Stimulated activated naive CD8-positive, alpha-beta T cell treated with anti-CD3 and anti-CD28 coated beads, Interleukin-15, Interleukin-2, amounts not matched to agents 100 U/mL and 50 U/mL, for 24 hours (primary cell): ENCODE data around the gene ELL.
"Not testable (repeated sequence)": the region's sequence is repeated elsewhere in the genome, so short reads cannot be mapped to it uniquely, and the experiment has no call there.

Experiments
- ATAC-seq: fragments of 150-1000 bp; cut with Tn5 transposase; one replicate; pipeline ENCODE4 v1.10.0; 2021
- DNase-seq: peaks from one replicate; pipeline ENCODE4 v3.0.0; 2021

ELL gene

GRCh38 chr19:18531485-18531884 is 9.6 kb upstream of the ELL start:
- DNase-seq, result no peak

GRCh38 chr19:18529782-18530181 is 7.9 kb upstream of the ELL start:
- no peak for ATAC-seq
- no peak for DNase-seq

More at GRCh38 chr19:18531485-18531884, 9.6 kb upstream of the ELL start:
- no peak for ATAC-seq

GRCh38 chr19:18526316-18526715 is 4.4 kb upstream of the ELL start:
- no peak for ATAC-seq
- DNase-seq, result no peak

GRCh38 chr19:18523841-18524240 is 2.0 kb upstream of the ELL start:
- DNase-seq, result no peak
- no peak for ATAC-seq

- ATAC-seq, DNase-seq: not testable (repeated sequence)
Observed at GRCh38 chr19:18522862-18523440, 1.1 kb upstream of the ELL start.

- ATAC-seq, result peak; percentile 95
- peak; percentile 100 for DNase-seq
Observed at GRCh38 chr19:18522124-18522861, 423 bp upstream of the ELL start.

GRCh38 chr19:18520848-18521691 is 800 bp downstream of the ELL start:
- DNase-seq (peak; percentile 39), ATAC-seq (no peak)

- ATAC-seq, result no peak
- peak; percentile 72 for DNase-seq
Observed at GRCh38 chr19:18519962-18520847, 1.7 kb downstream of the ELL start.

- DNase-seq, result no peak
- no peak for ATAC-seq
Observed at GRCh38 chr19:18518639-18519038, 3.2 kb downstream of the ELL start.

- no peak for DNase-seq
- ATAC-seq, result no peak
Observed at GRCh38 chr19:18517606-18518005, 4.3 kb downstream of the ELL start.

- no peak for ATAC-seq
- DNase-seq, result no peak
Observed at GRCh38 chr19:18515959-18516358, 5.9 kb downstream of the ELL start.

- DNase-seq, result no peak
- peak; percentile 48 for ATAC-seq
Observed at GRCh38 chr19:18514800-18515682, 6.8 kb downstream of the ELL start.

GRCh38 chr19:18513868-18514267 is 8.0 kb downstream of the ELL start:
- DNase-seq (no peak), ATAC-seq (no peak)

- DNase-seq (no peak), ATAC-seq (no peak)
Observed at GRCh38 chr19:18510216-18510615, 11.7 kb downstream of the ELL start.

- no peak for ATAC-seq
Observed at GRCh38 chr19:18508585-18508984, 13.3 kb downstream of the ELL start.

GRCh38 chr19:18507727-18508440 is 14.0 kb downstream of the ELL start:
- DNase-seq (no peak), ATAC-seq (no peak)

More at GRCh38 chr19:18508585-18508984, 13.3 kb downstream of the ELL start:
- no peak for DNase-seq

- ATAC-seq (no peak), DNase-seq (no peak)
Observed at GRCh38 chr19:18507021-18507726, 14.7 kb downstream of the ELL start.

GRCh38 chr19:18506101-18506930 is 15.6 kb downstream of the ELL start:
- ATAC-seq (no peak), DNase-seq (no peak)
